ENCODE measurements around the gene CDKAL1.

DNA sequence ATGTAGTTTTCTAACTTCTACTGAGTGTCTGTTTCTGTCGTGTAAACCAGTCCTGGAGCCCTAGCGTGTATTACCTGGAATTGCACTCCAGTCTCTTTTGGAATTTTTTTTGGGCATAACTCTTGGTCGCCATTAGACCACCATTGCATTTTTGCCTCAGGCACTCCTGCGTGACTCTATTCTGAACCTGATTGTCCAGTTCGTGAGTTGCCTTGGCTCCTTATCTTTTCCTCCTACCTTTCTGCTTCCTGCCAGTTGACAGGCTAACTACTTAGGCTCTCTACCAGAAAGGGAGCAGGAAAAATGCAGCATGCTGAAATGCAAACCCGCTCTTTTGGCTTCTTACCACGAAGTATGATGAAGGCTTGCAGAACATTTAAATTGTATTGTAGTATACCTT is 568.4 kb downstream of the CDKAL1 start:
- TF ChIP-seq, protein P1, sequence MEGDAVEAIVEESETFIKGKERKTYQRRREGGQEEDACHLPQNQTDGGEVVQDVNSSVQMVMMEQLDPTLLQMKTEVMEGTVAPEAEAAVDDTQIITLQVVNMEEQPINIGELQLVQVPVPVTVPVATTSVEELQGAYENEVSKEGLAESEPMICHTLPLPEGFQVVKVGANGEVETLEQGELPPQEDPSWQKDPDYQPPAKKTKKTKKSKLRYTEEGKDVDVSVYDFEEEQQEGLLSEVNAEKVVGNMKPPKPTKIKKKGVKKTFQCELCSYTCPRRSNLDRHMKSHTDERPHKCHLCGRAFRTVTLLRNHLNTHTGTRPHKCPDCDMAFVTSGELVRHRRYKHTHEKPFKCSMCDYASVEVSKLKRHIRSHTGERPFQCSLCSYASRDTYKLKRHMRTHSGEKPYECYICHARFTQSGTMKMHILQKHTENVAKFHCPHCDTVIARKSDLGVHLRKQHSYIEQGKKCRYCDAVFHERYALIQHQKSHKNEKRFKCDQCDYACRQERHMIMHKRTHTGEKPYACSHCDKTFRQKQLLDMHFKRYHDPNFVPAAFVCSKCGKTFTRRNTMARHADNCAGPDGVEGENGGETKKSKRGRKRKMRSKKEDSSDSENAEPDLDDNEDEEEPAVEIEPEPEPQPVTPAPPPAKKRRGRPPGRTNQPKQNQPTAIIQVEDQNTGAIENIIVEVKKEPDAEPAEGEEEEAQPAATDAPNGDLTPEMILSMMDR (conservative IDR thresholded peaks at IDR 0.05; ENCODE audit: low read depth, low read length), result no peak
- TF ChIP-seq EZH2 (IDR thresholded peaks at IDR 0.05; ENCODE audit: low read length, unreplicated experiment), result no peak
